ENCODE data around the gene PEG3. TPM values are rescaled to one million over a fixed set of nuclear protein-coding genes. Genes with fewer than 3 reads are reported as not detected.

PEG3 gene
- total and polyA plus RNA-seq, 9 of the 15 experiments (the other 6 are each of a cell fraction or from before 2014, with no cell fraction given) = 0.04 to 0.40 TPM; not detected in 7

DNA sequence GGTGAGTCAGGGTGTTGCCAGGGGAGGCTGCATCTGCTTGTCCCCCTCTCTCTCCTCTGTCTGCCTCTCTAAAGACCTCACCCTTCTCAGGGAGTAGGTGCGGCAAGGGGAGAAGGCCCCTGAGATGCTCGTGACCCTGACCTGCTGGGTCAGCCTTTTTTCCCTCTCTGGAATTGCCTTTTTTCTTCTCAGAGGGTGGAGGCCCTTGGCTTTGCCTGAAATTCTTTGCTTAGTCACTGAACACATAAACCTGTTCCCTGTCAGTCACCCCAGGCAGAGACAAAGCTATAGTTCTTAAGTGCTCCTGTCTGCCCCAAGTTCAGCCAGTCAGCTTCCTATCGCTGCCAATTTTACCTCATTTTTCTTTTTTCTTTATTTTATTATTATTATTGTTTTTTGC is 35.2 kb upstream of the PEG3 start (continued):
- TF ChIP-seq NR1H2 (CRISPR knock-in tag; IDR thresholded peaks at IDR 0.05) (no peak), FOXM1 (IDR thresholded peaks at IDR 0.05; ENCODE audit: low read depth) (no peak), FOXM1 (CRISPR knock-in tag; IDR thresholded peaks at IDR 0.05; ENCODE audit: low read depth) (no peak), PPARD (CRISPR knock-in tag; IDR thresholded peaks at IDR 0.05) (no peak), ZNF518B (CRISPR knock-in tag; IDR thresholded peaks at IDR 0.05) (no peak), ZNF699 (CRISPR knock-in tag; IDR thresholded peaks at IDR 0.05; ENCODE audit: insufficient replicate concordance) (no peak), HDGF (IDR thresholded peaks at IDR 0.05) (no peak), PCBP2 (IDR thresholded peaks at IDR 0.05; ENCODE audit: low read depth, low read length, poor library complexity, severe bottlenecking) (no peak)

- no peak for ATAC-seq
- CTCF ChIA-PET (ENCODE audit: low intra/inter-chr PET ratio) = no interaction called here
- 0% methylated on average over 4 of the region's 4 CpGs for WGBS (ENCODE audit: insufficient coverage, low coverage, missing lambda C conversion rate)
- TF ChIP-seq ZNF175 (CRISPR knock-in tag; IDR thresholded peaks at IDR 0.05; ENCODE audit: low read depth) (no peak), PPARD (CRISPR knock-in tag; IDR thresholded peaks at IDR 0.05) (no peak), BRD9 (IDR thresholded peaks at IDR 0.05; ENCODE audit: low read depth, partially characterized antibody) (no peak), GATA2 (CRISPR knock-in tag; IDR thresholded peaks at IDR 0.05) (no peak), PTBP1 (IDR thresholded peaks at IDR 0.05; ENCODE audit: low read depth, low read length) (no peak), E2F1 (CRISPR knock-in tag; IDR thresholded peaks at IDR 0.05) (no peak), TEAD2 (tag; IDR thresholded peaks at IDR 0.05) (no peak), HIVEP1 (CRISPR knock-in tag; IDR thresholded peaks at IDR 0.05) (no peak), SIRT6 (IDR thresholded peaks at IDR 0.05; ENCODE audit: low read depth, low read length) (no peak), TCF7 (IDR thresholded peaks at IDR 0.05; ENCODE audit: borderline replicate concordance) (no peak), MITF (IDR thresholded peaks at IDR 0.05) (no peak)
These were observed 34.0 kb upstream of the PEG3 start for GRCh38 chr19:56874530-56874929.

More at GRCh38 chr19:56874530-56874929, 34.0 kb upstream of the PEG3 start:
- POLR2A ChIA-PET = interaction anchor here (0.7 kb wide), 1 partner anchor 428 kb away, joined by 3 read pairs; no protein-coding TSS in a partner anchor
- Histone ChIP-seq H3K4me3 (no peak overlapping the region), H3K9ac (ENCODE audit: insufficient read depth in 1 of 2, low read depth in 2 of 2, low read length in 2 of 2) (no peak overlapping the region), H4K20me1 (replicated peaks; ENCODE audit: control insufficient read depth, insufficient read depth, low read length) (no peaks in the 10 kb centered on the region), H2AFZ (ENCODE audit: low read depth, low read length) (no peak overlapping the region), H3K9me3 (replicated peaks; ENCODE audit: control insufficient read depth, insufficient read depth, low read depth, low read length) (no peaks in the 10 kb centered on the region), H3K79me2 (ENCODE audit: control insufficient read depth, insufficient read depth, low read length) (no peaks in the 10 kb centered on the region), H3K4me1 (replicated peaks in 1 of 2; ENCODE audit: control insufficient read depth in 2 of 2, insufficient read depth in 2 of 2, low read length in 2 of 2) (no peaks in the 10 kb centered on the region), H3K27ac (ENCODE audit: extremely low read depth, low read depth, low read length) (no peak overlapping the region), H3K36me3 (ENCODE audit: control insufficient read depth, insufficient read depth, low read length) (no peaks in the 10 kb centered on the region), H3K27me3 (ENCODE audit: control insufficient read depth in 2 of 2, insufficient read depth in 2 of 2, low read length in 2 of 2) (no peaks in the 10 kb centered on the region), H3K4me2 (ENCODE audit: insufficient read depth, low read length) (no peak overlapping the region), H3K9me1 (ENCODE audit: control insufficient read depth, insufficient read depth, low read length) (no peaks in the 10 kb centered on the region)
- no TSS peak for BruUV-seq (replicated peaks)
- intact Hi-C loops (cut with micrococcal nuclease) (no loop called here), in situ Hi-C loops (cut with MboI) (no loop called here)
- FAIRE-seq (no peak), DNase-seq (ENCODE audit: extremely low read depth in 1 of 4, low spot score in 3 of 4) (no peak)
